K562 (cell line): ENCODE data around the gene ZNF582. TPM values are rescaled to one million over a fixed set of nuclear protein-coding genes. Genes with fewer than 3 reads are reported as not detected.
A peak's percentile ranks its signal among the peaks of the same experiment; 100 is the strongest.

ENCODE experiments used
- BHLHE40 ChIP-seq: IDR thresholded peaks from 2 replicates; pipeline ENCODE4 v1.6.1; 2011; ENCODE audit warnings: low read length, improper control_type of control experiment
- CBFA2T2 ChIP-seq: fragments of 450-650 bp; conservative IDR thresholded peaks from 2 replicates; pipeline ENCODE4 v1.6.1; 2017; ENCODE audit warnings: mild to moderate bottlenecking
- ELF4 ChIP-seq: fragments of 450-650 bp; formaldehyde crosslinking; IDR thresholded peaks from 2 replicates; pipeline ENCODE4 v1.4.0; 2022; ENCODE audit warnings: missing genetic modification characterization
- ELK3 ChIP-seq: fragments of 450-650 bp; formaldehyde crosslinking; IDR thresholded peaks from 2 replicates; pipeline ENCODE4 v1.4.0; 2020; ENCODE audit warnings: mild to moderate bottlenecking
- EP300 ChIP-seq: IDR thresholded peaks from 2 replicates; pipeline ENCODE4 v1.6.1; 2012; ENCODE audit warnings: low read length, improper control_type of control experiment
- ETV6 ChIP-seq, 3 experiments: fragments of 150-350 bp in 1 of 3; sonication (generic) in 1 of 3; formaldehyde crosslinking in 1 of 3; IDR thresholded peaks; 2 replicates each; pipeline versions ENCODE4 v1.6.1 to v1.8.0; 2014 to 2022; ENCODE audit warnings: borderline replicate concordance in 2 of 3, low read depth in 2 of 3, antibody characterized with exemption in 1 of 3, low read length in 1 of 3, mild to moderate bottlenecking in 1 of 3, missing genetic modification reagents in 1 of 3
- HDAC8 ChIP-seq: fragments of 450-650 bp; IDR thresholded peaks from 2 replicates; pipeline ENCODE4 v1.6.1; 2016; ENCODE audit warnings: mild to moderate bottlenecking, missing genetic modification characterization, moderate library complexity, missing compliant biosample characterization
- HIVEP1 ChIP-seq: fragments of 250-450 bp; sonication (Bioruptor Pico); IDR thresholded peaks from 2 replicates; pipeline ENCODE4 v1.4.0; 2020; ENCODE audit warnings: mild to moderate bottlenecking
- HNRNPK ChIP-seq: fragments of 200-400 bp; formaldehyde crosslinking; IDR thresholded peaks from one replicate; pipeline ENCODE4 v1.6.1; 2018; ENCODE audit warnings: mild to moderate bottlenecking, low read depth, low read length; ENCODE audit not compliant: poor library complexity, severe bottlenecking
- IFI16 ChIP-seq: fragments of 250-450 bp; sonication (Bioruptor Pico); IDR thresholded peaks from 2 replicates; pipeline ENCODE4 v2.1.2; 2022; ENCODE audit warnings: mild to moderate bottlenecking, inconsistent platforms
- NEUROD1 ChIP-seq: fragments of 150-350 bp; IDR thresholded peaks from 2 replicates; pipeline ENCODE4 v1.6.1; 2014; ENCODE audit warnings: borderline replicate concordance, low read length, low read depth; ENCODE audit not compliant: partially characterized antibody
- PRMT5 ChIP-seq: sonication (generic); formaldehyde crosslinking; IDR thresholded peaks from 2 replicates; pipeline ENCODE4 v1.5.0; 2020; ENCODE audit warnings: missing genetic modification reagents
- ZNF395 ChIP-seq: fragments of 200-800 bp; sonication (Bioruptor generic); IDR thresholded peaks from 2 replicates; pipeline ENCODE4 v1.6.1; 2017; ENCODE audit warnings: missing genetic modification characterization, missing compliant biosample characterization
- ZNF398 ChIP-seq: fragments of 250-450 bp; sonication (Bioruptor Pico); IDR thresholded peaks from 2 replicates; pipeline ENCODE4 v1.8.0; 2021; ENCODE audit warnings: moderate library complexity, mild to moderate bottlenecking, inconsistent platforms
- ZNF766 ChIP-seq: fragments of 200-800 bp; sonication (Bioruptor generic); conservative IDR thresholded peaks from 2 replicates; pipeline ENCODE4 v1.6.1; 2016; ENCODE audit warnings: missing genetic modification characterization, missing compliant biosample characterization
- polyA plus RNA-seq, 8 experiments: library from polyadenylated mRNA; depleted of rRNA in 4 of 8; stranded (reverse) in 5 of 8; unstranded in 3 of 8; fragments of >200 nt; fragmentation: Nextera tagmentation in 2 of 8; fragmentation: Illumina TruSeq in 1 of 8; extraction: Ambion mirVana in 2 of 8; extraction: Trizol in 1 of 8; gene quantifications; 2 replicates each; pipeline versions ENCODE4 v1.2.1 to v1.2.3, GENCODE V29; 2011 to 2014; ENCODE audit warnings: inconsistent platforms in 1 of 8, missing spikeins in 1 of 8
- total RNA-seq, 7 experiments: library from RNA; depleted of rRNA in 6 of 7; stranded (reverse); fragments of >200 nt in 6 of 7; fragmentation: Illumina TruSeq in 2 of 7; extraction: Trizol in 2 of 7; gene quantifications; 2 replicates each; pipeline versions ENCODE4 v1.2.1 to v1.2.3, GENCODE V29; 2011 to 2021; ENCODE audit warnings: low replicate concordance in 1 of 7
- TF ChIP-seq, protein P1 (sequence below), 2 experiments: fragments of 150-350 bp in 1 of 2; IDR thresholded peaks; 2 replicates each; pipeline ENCODE4 v1.6.1; 2012 to 2016; ENCODE audit warnings: low read depth in 2 of 2, low read length in 2 of 2, mild to moderate bottlenecking in 1 of 2, moderate library complexity in 1 of 2

Gene ZNF582
- total and polyA plus RNA-seq, 9 of the 15 experiments (the other 6 are each of a cell fraction or from before 2014, with no cell fraction given), result 0.72 to 3.3 (median 1.6) TPM

GRCh38 chr19:56347163-56347778 lies 46.1 kb downstream of the ZNF582 start (continued):
- TF ChIP-seq, protein P1, sequence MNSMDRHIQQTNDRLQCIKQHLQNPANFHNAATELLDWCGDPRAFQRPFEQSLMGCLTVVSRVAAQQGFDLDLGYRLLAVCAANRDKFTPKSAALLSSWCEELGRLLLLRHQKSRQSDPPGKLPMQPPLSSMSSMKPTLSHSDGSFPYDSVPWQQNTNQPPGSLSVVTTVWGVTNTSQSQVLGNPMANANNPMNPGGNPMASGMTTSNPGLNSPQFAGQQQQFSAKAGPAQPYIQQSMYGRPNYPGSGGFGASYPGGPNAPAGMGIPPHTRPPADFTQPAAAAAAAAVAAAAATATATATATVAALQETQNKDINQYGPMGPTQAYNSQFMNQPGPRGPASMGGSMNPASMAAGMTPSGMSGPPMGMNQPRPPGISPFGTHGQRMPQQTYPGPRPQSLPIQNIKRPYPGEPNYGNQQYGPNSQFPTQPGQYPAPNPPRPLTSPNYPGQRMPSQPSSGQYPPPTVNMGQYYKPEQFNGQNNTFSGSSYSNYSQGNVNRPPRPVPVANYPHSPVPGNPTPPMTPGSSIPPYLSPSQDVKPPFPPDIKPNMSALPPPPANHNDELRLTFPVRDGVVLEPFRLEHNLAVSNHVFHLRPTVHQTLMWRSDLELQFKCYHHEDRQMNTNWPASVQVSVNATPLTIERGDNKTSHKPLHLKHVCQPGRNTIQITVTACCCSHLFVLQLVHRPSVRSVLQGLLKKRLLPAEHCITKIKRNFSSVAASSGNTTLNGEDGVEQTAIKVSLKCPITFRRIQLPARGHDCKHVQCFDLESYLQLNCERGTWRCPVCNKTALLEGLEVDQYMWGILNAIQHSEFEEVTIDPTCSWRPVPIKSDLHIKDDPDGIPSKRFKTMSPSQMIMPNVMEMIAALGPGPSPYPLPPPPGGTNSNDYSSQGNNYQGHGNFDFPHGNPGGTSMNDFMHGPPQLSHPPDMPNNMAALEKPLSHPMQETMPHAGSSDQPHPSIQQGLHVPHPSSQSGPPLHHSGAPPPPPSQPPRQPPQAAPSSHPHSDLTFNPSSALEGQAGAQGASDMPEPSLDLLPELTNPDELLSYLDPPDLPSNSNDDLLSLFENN (IDR thresholded peaks at IDR 0.05; ENCODE audit: low read depth in 2 of 2, low read length in 2 of 2), result peak in 1 of 2 experiments; percentile 34; a peak in 1 of 4 replicates
- TF ChIP-seq ZNF395, result peak; percentile 75
- peak; percentile 81; the same call in 1 of the 2 replicates for TF ChIP-seq EP300
- TF ChIP-seq ETV6 (IDR thresholded peaks at IDR 0.05; ENCODE audit: borderline replicate concordance in 1 of 2, low read depth in 2 of 2, low read length in 1 of 2), result no peak
- no peak for TF ChIP-seq ETV6 (CRISPR knock-in tag; IDR thresholded peaks at IDR 0.05; ENCODE audit: borderline replicate concordance)
- TF ChIP-seq BHLHE40, result no peak
- no peak for TF ChIP-seq NEUROD1
- peak; percentile 88 for TF ChIP-seq HIVEP1 (CRISPR knock-in tag)
- no peak for TF ChIP-seq PRMT5 (CRISPR knock-in tag)
- peak; percentile 83 for TF ChIP-seq HDAC8 (tag)
- no peak for TF ChIP-seq ELF4 (CRISPR knock-in tag)
- peak; percentile 72; the same call in 1 of the 2 replicates for TF ChIP-seq ZNF398 (CRISPR knock-in tag)
- no peak for TF ChIP-seq ELK3 (CRISPR knock-in tag)
- peak; percentile 82 for TF ChIP-seq CBFA2T2
- peak; percentile 78 for TF ChIP-seq IFI16
- peak; percentile 94 for TF ChIP-seq ZNF766 (CRISPR knock-in tag)
- no peak for TF ChIP-seq HNRNPK
